HG03097 (cell line): ENCODE measurements around the gene EPB41L1.

ENCODE experiments used
- ATAC-seq: cut with Tn5 transposase; IDR thresholded peaks from one replicate; pipeline ENCODE4 v1.9.1; 2021; ENCODE audit not compliant: unreplicated experiment, low FRiP score

Gene EPB41L1

GRCh38 chr20:36153204-36153603 is 1.3 kb upstream of the EPB41L1 start:
- ATAC-seq, result no peak

- ATAC-seq, result no peak
These were observed 522 bp upstream of the EPB41L1 start for GRCh38 chr20:36153736-36154699.

DNA sequence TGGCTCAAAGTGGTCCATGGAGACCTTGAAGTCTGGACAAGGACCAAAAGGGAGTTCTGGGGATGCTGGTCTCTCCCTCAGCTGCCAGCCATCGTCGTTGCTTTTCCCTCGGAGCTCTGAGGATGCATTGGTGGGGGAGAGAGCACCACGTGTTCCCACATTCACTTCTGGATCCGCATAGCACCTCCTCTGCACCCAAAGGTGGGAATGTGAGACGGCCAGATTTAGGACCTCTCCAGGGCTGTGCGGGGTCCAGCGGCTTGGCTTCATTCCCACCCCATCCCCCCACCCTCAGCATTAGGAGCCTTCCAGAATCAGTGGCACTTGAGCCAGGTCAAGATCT is 1.1 kb downstream of the EPB41L1 start:
- ATAC-seq, result no peak

DNA sequence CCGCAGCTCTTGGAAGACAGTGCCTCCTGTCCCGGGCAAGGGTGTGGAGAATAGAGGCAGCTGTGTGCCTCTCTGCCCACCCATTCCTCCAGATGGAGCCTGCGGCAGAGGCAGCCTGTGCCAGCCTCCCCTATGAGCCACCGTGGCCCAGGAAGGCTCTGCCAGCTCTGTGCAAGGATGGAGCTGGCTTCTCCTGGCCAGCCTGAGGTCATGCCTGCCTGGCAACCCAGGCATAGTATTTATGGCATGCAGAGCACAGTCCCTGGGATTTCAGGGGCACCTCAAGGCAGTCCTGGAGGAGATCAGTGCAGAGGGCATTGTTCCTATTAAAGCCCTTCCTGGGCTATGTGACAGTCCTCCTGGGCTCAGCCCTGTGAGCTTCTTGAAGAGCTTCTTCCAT is 1.5 kb downstream of the EPB41L1 start:
- ATAC-seq, result no peak

GRCh38 chr20:36157610-36158009 is 3.1 kb downstream of the EPB41L1 start:
- no peak for ATAC-seq

GRCh38 chr20:36158160-36158741 is 3.7 kb downstream of the EPB41L1 start:
- ATAC-seq, result no peak

DNA sequence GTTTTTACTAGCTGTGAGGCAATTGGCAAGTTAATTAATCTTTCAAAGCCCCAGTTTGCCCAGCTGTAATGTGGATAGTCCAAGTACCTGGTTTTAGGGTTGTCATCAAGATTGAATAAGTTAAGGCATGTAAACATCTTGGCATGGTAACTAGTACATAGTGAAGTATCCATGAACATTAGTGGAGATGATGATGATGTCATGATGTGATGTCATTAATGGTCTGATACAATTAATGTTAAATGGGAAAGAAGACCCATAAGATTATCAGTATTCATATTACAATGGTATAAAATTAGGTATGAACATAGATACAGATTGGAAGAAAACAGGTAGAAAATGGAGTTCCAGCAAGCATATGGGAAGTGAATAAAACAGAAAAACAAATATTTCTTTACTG is 5.3 kb downstream of the EPB41L1 start:
- no peak for ATAC-seq

DNA sequence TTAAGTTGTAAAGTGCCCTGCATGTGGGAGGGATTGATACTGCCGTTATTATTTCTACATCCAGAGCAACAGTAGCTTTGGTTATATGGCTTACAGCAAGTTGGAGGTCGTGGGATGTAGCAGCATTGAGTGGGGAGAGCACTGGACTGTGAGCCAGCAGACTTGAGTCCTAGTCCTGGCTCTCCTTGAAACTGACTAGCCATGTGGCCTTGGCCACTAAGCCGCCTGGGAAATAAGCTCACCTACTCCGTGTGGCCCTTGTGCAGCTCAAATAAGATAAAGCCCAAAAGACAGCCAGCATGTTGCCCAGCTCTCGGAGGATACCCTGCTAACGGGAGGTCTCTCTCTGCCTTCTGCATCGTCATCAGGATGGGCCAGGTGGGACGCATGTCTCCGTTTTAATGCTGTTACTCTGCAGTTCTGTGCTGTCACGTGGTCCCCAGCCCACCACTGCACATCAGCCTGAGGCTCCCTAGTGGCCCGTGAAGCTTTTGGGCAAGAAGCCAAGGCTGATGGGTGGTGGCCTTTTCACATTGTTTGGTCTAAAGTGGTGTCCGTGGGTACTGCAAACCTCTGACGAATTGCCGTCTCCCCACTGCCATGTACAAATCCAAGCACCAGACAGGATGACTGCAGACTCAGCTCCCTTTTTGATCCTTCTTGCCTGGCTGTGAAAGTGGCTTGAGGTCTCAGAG is 7.9 kb downstream of the EPB41L1 start:
- no peak for ATAC-seq

GRCh38 chr20:36167902-36168503 is 13.5 kb downstream of the EPB41L1 start:
- ATAC-seq, result no peak

DNA sequence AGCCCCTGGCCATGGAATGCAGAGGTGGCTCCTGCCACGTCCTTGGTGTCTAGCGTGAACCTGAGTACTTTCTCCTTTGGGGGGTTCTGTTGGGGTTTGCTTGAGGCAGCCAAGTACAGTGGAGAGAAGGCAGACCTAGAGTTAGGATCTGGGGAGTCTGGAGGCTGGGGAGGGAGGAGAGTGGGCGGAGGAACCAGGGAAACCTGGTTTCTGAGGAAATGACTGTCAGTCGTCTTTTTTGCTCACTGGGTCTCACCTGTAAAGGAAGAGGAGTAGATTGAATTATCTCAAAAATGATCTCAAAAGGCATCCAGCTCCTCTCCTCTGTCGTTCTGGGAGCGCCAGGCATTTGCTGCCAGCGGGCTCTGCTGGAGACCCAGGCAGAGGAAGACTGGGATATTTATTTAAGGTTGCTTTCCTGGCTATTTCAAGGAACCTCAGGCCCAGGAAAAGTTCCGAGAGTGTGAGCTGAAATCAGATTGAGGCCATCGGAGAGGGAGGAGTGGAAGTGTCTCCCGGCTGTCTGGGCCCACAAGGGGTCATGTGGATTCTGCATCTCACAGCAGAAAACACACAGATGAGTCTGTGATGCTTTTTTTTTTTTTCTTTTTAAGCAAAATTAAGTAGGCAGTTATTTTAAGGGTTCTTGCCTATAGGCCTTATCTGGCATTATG is 16.1 kb downstream of the EPB41L1 start:
- no peak for ATAC-seq

DNA sequence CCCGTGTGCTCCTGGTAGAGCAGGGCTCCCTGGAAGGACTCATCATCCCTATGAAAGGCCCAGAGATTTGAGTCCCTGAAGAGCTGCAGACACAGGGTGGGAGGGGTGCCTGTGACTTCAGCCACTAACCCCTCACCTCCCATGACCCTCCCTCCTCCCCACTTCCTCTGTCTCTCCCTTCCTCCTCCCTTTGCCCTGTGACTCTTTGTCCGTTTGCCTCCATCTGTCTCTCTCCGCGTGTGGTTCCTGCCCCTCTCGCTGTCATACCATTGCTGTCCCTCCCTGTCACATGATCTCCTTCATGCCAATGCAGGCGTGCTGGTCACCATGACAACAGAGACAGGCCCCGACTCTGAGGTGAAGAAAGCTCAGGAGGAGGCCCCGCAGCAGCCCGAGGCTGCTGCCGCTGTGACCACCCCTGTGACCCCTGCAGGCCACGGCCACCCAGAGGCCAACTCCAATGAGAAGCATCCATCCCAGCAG is 19.0 kb downstream of the EPB41L1 start:
- ATAC-seq, result no peak

DNA sequence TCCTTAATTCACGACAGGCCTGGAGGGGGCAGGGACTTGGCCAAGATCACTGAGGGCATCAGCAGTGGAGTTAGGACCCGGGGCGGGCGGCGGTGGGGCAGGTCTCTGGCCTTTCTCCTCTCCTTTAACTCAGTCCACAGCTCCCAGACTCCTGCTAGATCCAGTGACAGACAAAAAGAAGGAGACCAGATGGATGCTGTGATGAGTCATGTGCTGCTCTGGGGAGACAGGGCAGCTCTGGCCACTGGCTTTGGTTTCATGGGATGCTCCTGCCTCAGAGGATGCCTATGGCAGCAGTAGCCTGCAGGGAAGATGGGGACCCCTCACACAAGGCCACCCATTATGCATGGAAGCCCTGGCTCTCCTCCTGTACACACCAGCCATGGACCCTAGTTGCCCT is 20.5 kb downstream of the EPB41L1 start:
- ATAC-seq, result no peak

- ATAC-seq, result no peak
These were observed 21.0 kb downstream of the EPB41L1 start for GRCh38 chr20:36175475-36175995.

GRCh38 chr20:36177716-36178115 is 23.2 kb downstream of the EPB41L1 start:
- no peak for ATAC-seq

DNA sequence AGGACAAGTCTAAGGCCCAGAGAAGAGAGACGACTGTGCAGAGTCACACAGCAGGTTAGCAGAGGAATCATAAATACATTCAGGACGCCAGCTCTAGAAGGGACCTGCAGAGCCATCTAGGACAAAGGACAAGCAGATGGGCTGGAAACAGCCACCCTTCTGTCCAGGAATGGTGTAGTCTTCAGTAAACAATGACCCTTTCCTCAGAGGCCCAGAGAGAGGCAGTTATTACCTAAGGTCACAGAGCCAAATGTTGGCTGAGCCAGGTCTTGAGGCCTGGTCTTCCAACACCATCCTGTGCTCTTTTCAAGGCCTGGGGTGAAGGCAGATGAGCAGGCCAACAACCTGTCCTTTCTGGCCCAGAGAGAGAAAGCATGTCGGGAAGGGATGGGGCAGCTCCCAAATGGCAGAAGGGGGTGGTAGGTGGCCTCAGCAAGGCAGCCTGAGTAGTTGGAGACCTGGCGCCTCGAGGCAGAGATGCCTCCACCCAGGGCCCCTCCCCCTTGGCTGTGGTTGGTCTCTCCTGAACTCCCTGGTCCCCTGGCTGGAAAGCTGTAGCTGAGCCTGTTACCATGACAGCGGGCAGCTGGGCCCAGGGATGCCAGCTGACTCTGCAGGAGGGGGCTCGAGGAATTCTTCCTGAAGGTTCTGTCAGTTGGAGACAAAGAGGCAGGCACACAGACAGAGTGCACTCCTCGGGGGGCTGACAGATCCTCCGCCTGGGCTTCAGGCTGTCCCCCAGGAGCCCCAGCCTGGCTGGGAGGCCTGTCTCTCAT is 24.8 kb downstream of the EPB41L1 start:
- no peak for ATAC-seq

- ATAC-seq, result no peak
These were observed 25.8 kb downstream of the EPB41L1 start for GRCh38 chr20:36180323-36180722.

- no peak for ATAC-seq
These were observed 27.5 kb downstream of the EPB41L1 start for GRCh38 chr20:36181934-36182603.

- no peak for ATAC-seq
These were observed 28.1 kb downstream of the EPB41L1 start for GRCh38 chr20:36182604-36183154.
